ENCODE measurements around the gene CDC42EP5. TPM values are rescaled to one million over a fixed set of nuclear protein-coding genes. Genes with fewer than 3 reads are reported as not detected.

Gene CDC42EP5
- polyA plus RNA-seq, 1 of the 3 experiments (the other 2 are of a cell fraction), result 13.5 TPM

GRCh38 chr19:54432144-54432738, 40.9 kb downstream of the CDC42EP5 start:
- H3K36me3 ChIP-seq (replicated peaks in 1 of 2; ENCODE audit: control insufficient read depth in 1 of 2, insufficient read depth in 2 of 2, low read length in 1 of 2), result no peaks in the 10 kb centered on the region
- H4K20me1 ChIP-seq (ENCODE audit: insufficient read depth), result 0 out of 2 replicates have a peak, but pooled peaks cover 3% of the 10 kb centered on the region
- peaks cover 0 to 12% of the 10 kb centered on the region in 2 experiments; a peak in 1 of 4 replicates for H3K4me1 ChIP-seq (ENCODE audit: control insufficient read depth in 1 of 2, insufficient read depth in 2 of 2, low read depth in 1 of 2, low read length in 1 of 2)
- H3K79me2 ChIP-seq (ENCODE audit: insufficient read depth), result no peaks in the 10 kb centered on the region
- ChIA-PET CTCF (interaction anchor here (1.0 to 1.2 kb wide), 4 partner anchors 10 to 33 kb away, joined by 3 to 4 read pairs (median 3); no protein-coding TSS in a partner anchor), POLR2A (no interaction called here)
- H3K9ac ChIP-seq, result no peak overlapping the region
- WGBS (ENCODE audit: low lambda C conversion rate), result 57% methylated on average over 10 of the region's 10 CpGs
- H3K4me2 ChIP-seq, result no peak overlapping the region
- no peak overlapping the region for H3K27ac ChIP-seq (ENCODE audit: low read depth in 2 of 2, low read length in 1 of 2)
- H3F3A ChIP-seq (replicated peaks; ENCODE audit: insufficient read depth), result no peaks in the 10 kb centered on the region
- no peak overlapping the region for H3K4me3 ChIP-seq (ENCODE audit: low read depth in 2 of 2, low read length in 1 of 2)
- no peak overlapping the region for H2AFZ ChIP-seq (ENCODE audit: low read depth)
- TF ChIP-seq, protein P1, sequence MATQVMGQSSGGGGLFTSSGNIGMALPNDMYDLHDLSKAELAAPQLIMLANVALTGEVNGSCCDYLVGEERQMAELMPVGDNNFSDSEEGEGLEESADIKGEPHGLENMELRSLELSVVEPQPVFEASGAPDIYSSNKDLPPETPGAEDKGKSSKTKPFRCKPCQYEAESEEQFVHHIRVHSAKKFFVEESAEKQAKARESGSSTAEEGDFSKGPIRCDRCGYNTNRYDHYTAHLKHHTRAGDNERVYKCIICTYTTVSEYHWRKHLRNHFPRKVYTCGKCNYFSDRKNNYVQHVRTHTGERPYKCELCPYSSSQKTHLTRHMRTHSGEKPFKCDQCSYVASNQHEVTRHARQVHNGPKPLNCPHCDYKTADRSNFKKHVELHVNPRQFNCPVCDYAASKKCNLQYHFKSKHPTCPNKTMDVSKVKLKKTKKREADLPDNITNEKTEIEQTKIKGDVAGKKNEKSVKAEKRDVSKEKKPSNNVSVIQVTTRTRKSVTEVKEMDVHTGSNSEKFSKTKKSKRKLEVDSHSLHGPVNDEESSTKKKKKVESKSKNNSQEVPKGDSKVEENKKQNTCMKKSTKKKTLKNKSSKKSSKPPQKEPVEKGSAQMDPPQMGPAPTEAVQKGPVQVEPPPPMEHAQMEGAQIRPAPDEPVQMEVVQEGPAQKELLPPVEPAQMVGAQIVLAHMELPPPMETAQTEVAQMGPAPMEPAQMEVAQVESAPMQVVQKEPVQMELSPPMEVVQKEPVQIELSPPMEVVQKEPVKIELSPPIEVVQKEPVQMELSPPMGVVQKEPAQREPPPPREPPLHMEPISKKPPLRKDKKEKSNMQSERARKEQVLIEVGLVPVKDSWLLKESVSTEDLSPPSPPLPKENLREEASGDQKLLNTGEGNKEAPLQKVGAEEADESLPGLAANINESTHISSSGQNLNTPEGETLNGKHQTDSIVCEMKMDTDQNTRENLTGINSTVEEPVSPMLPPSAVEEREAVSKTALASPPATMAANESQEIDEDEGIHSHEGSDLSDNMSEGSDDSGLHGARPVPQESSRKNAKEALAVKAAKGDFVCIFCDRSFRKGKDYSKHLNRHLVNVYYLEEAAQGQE (IDR thresholded peaks at IDR 0.05; ENCODE audit: low read depth, low read length), result no peak
- TF ChIP-seq FOXM1 (IDR thresholded peaks at IDR 0.05; ENCODE audit: low read depth) (no peak), RAD21 (IDR thresholded peaks at IDR 0.05; ENCODE audit: low read length) (no peak), RCOR1 (IDR thresholded peaks at IDR 0.05; ENCODE audit: low read length) (no peak), MEF2A (IDR thresholded peaks at IDR 0.05; ENCODE audit: borderline replicate concordance, low read depth) (no peak), RXRA (IDR thresholded peaks at IDR 0.05; ENCODE audit: borderline replicate concordance, low read depth) (no peak), USF1 (IDR thresholded peaks at IDR 0.05; ENCODE audit: borderline replicate concordance, low read depth) (no peak), GABPA (IDR thresholded peaks at IDR 0.05; ENCODE audit: low read depth) (no peak), TCF12 (IDR thresholded peaks at IDR 0.05) (no peak), NRF1 (IDR thresholded peaks at IDR 0.05; ENCODE audit: low read depth, low read length) (no peak), FOXJ3 (CRISPR knock-in tag; IDR thresholded peaks at IDR 0.05) (no peak), POLR2AphosphoS5 (IDR thresholded peaks at IDR 0.05; ENCODE audit: low read depth, low read length) (no peak), RFX5 (IDR thresholded peaks at IDR 0.05; ENCODE audit: low read length) (no peak), NFIC (IDR thresholded peaks at IDR 0.05; ENCODE audit: borderline replicate concordance) (no peak), GATA2 (CRISPR knock-in tag; IDR thresholded peaks at IDR 0.05) (no peak), EP300 (IDR thresholded peaks at IDR 0.05; ENCODE audit: borderline replicate concordance in 1 of 2, low read depth in 1 of 2, low read length in 1 of 2) (no peak)
- TF ChIP-seq, protein P2, sequence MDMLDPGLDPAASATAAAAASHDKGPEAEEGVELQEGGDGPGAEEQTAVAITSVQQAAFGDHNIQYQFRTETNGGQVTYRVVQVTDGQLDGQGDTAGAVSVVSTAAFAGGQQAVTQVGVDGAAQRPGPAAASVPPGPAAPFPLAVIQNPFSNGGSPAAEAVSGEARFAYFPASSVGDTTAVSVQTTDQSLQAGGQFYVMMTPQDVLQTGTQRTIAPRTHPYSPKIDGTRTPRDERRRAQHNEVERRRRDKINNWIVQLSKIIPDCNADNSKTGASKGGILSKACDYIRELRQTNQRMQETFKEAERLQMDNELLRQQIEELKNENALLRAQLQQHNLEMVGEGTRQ (IDR thresholded peaks at IDR 0.05; ENCODE audit: borderline replicate concordance, low read depth, low read length), result no peak
- TF ChIP-seq, protein P3, sequence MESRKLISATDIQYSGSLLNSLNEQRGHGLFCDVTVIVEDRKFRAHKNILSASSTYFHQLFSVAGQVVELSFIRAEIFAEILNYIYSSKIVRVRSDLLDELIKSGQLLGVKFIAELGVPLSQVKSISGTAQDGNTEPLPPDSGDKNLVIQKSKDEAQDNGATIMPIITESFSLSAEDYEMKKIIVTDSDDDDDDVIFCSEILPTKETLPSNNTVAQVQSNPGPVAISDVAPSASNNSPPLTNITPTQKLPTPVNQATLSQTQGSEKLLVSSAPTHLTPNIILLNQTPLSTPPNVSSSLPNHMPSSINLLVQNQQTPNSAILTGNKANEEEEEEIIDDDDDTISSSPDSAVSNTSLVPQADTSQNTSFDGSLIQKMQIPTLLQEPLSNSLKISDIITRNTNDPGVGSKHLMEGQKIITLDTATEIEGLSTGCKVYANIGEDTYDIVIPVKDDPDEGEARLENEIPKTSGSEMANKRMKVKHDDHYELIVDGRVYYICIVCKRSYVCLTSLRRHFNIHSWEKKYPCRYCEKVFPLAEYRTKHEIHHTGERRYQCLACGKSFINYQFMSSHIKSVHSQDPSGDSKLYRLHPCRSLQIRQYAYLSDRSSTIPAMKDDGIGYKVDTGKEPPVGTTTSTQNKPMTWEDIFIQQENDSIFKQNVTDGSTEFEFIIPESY (IDR thresholded peaks at IDR 0.05; ENCODE audit: borderline replicate concordance, low read depth), result no peak
- TF ChIP-seq, protein P4, sequence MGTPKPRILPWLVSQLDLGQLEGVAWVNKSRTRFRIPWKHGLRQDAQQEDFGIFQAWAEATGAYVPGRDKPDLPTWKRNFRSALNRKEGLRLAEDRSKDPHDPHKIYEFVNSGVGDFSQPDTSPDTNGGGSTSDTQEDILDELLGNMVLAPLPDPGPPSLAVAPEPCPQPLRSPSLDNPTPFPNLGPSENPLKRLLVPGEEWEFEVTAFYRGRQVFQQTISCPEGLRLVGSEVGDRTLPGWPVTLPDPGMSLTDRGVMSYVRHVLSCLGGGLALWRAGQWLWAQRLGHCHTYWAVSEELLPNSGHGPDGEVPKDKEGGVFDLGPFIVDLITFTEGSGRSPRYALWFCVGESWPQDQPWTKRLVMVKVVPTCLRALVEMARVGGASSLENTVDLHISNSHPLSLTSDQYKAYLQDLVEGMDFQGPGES (IDR thresholded peaks at IDR 0.05; ENCODE audit: low read depth, low read length), result no peak
- TF ChIP-seq, protein P5, sequence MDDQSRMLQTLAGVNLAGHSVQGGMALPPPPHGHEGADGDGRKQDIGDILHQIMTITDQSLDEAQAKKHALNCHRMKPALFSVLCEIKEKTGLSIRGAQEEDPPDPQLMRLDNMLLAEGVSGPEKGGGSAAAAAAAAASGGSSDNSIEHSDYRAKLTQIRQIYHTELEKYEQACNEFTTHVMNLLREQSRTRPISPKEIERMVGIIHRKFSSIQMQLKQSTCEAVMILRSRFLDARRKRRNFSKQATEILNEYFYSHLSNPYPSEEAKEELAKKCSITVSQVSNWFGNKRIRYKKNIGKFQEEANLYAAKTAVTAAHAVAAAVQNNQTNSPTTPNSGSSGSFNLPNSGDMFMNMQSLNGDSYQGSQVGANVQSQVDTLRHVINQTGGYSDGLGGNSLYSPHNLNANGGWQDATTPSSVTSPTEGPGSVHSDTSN (IDR thresholded peaks at IDR 0.05), result no peak
- H3K9me2 ChIP-seq, result no peaks in the 10 kb centered on the region
- DNase-seq, result no peak
- peaks cover 34% of the 10 kb centered on the region for H3K27me3 ChIP-seq (ENCODE audit: insufficient read depth)
- H3K9me3 ChIP-seq, result no peaks in the 10 kb centered on the region
